Left forelimb (tissue), 1 donor: ENCODE data around the gene MAP3K14.

ENCODE experiments used
- DNase-seq: peaks from one replicate; pipeline ENCODE4 v3.0.0-alpha.2; 2018; ENCODE audit warnings: low spot score

The MAP3K14 gene

DNA sequence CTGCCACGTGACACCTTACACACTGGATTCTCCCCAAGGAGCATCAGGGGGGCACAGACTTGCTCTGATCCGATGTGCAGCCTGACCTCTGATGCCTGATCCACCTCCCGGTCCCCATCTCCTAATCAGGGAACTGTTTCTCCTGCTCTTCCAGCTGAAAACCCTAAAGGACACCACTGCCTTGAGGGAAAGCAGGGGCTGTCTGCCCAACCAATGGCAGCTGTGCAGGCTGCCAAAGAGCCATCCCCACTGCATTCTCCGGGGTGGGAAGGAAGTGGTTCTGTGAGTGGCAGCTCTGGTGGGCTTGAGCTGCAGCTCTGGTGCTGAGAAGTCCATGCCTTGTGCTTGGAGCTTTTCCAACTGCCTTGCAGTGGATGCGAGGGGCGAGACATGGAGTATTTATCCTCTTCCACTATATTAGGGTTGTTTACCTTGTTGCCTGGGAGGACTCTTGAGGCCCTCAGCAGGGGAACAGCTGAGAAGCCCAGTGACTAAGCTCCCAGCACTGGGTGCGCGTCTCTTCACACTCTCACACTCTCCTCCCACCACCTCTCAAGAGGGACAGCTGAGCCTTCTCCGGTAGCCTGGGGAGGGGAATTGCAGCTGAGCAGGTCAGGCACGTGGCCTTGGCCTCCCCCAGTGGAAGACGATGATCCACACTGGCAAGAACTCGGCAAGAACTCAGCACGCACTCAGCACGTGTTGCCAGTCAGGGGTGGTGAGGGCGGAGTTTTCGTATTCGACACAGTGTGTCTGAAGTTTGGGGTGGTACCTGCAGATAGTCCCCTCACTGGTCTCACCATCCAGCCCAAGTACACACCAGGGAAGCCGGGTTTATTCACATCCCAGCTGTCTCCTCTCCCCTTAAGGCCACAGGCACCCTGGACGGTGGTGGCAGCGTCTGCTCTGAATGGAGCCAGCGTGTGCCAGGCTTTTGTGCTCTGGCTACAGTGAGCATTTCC is 33.9 kb downstream of the MAP3K14 start:
- no peak for DNase-seq

DNA sequence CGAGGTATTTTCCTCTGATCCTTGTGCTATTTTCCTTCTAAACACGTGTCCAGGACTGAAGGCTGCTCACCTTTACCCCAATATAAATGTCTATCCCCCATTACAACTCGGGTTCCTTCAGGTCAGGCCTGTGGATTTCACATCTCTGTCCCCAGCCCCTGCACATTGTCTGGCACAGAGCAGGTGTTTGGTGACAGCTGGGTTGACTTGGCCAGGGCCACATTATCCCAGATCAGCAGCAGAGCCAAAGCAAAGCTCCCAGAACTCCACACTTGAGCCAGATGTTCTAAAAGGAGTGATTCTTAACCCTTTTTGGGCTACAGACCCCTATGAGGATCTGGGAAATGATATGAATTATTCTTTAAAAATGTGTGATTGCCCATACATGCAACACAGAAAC is 36.9 kb downstream of the MAP3K14 start:
- no peak for DNase-seq

- DNase-seq: no peak
Observed at GRCh38 chr17:45277992-45278391, 38.8 kb downstream of the MAP3K14 start.

DNA sequence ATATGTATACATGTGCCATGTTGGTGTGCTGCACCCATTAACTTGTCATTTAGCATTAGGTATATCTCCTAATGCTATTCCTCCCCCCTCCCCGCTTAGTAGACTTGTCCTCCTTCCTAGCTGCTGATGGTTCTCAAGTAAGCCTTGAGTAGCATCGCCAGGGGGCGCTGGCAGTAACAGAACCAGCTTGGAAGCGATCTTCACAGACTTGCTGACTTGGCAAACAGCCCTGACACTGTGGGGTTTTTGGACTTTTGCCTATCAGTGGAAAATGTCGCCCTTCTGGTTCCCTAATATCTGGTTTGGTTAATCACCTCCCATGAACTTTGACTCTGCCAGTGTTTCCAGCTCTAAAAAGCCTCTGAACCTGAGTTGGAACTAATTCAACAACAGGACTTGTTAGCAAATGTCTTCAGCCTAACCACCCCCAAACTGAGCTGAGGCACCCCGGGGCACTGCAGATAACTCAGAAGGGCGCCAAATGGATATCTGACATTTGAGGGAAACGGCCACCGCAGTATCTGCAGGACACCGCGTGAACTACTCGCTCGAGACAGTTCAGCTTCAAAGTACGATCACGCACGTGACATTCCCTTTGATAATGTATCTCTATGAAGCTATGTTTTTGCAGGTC is 39.5 kb downstream of the MAP3K14 start:
- peak; percentile 86 for DNase-seq

DNA sequence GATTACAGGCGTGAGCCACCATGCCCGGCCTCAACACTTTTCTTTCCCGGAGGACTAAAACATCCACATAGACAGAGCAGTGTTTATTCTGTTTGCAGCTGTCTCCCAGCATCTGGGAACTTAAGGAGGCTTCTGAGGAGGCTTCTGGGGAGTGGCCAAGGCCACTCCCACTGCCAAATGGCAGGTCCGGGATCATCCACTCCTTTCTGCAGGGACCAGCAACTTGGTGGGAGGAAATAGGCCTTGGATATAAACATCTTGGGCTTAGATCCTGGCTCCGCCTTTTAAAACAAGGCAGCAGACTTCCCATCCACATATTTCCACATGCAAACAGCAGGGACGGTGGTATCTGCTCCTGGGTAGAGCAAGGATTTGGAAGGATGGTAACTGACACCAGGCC is 40.8 kb downstream of the MAP3K14 start:
- DNase-seq: no peak

GRCh38 chr17:45274033-45274432 is 42.8 kb downstream of the MAP3K14 start:
- no peak for DNase-seq

DNA sequence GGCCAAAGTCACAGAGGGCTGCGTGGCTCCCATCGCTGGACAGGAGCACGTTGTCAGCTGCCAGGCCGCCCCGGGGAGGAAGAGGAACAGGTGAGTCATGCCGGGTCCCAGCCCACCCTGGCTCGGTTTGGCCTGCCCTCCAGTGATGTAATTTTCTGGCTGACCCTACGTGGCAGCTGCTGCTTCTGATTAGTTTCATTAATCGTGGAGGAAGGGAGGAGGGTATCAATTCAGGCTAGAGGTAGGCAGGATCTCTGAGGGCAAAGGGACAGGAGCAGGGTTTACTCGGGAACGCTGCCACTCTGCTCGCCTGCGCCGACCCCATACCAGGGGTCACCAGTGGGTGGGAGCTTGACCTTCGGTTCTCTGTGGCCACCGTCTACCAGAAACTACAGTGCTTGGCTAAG is 43.3 kb downstream of the MAP3K14 start:
- no peak for DNase-seq

GRCh38 chr17:45271603-45272002 is 45.2 kb downstream of the MAP3K14 start:
- DNase-seq: no peak

DNA sequence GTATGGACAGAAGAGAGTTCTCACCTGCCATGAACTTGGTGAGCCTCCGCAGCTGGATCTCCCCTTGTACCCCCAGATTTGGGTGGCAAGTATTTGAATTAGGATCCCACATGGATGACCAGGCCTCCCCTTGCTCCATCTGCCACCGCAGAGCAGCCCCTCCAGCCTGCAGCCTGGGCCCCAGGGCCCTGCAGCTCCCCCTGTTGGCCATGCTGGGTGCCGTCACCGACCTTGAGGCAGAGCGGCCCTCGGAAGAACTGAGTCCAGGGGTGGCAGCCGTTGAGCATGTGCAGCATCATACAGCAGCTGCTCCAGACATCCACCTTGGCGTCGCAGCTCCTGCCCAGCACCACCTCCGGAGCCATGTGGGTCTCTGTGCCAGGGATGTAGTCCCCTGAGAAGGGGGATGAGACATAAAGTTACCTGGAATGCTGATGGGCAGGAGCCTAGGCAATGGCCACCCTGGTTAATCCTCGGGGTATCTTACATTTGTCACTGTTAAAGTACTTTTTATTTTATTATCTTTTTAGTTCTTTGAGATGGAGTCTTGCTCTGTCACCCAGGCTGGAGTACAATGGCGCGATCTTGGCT is 45.9 kb downstream of the MAP3K14 start:
- DNase-seq: no peak

GRCh38 chr17:45269912-45270311 is 46.9 kb downstream of the MAP3K14 start:
- DNase-seq: no peak

- no peak for DNase-seq
Observed at GRCh38 chr17:45267436-45268055, 49.3 kb downstream of the MAP3K14 start.

DNA sequence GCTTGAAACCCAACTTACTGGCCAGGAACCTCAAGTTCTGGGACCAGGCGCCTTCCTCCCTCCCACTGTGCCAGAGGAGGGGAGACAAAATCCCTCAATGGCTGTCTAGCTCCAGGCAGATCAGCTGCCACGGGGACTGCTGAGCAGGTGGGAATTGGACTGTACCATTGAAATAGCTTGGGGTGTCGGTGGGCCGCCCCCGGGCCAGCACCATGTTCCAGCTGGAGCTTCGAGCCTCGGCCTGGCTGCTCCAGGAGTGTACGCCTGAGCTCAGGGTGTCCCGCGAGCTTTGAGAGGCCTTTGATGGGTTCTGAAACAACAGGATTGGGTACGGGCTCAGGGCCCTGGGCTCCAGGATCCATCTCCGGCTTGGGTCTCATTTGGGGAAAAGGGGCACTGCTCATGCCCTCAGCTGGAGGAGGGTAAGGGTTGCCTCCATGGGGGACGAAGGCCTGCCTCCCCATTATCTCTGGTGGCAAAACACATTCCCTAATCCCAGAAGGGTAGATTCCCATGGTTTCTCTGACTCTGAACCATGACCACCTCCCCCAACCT is 50.4 kb downstream of the MAP3K14 start:
- no peak for DNase-seq

DNA sequence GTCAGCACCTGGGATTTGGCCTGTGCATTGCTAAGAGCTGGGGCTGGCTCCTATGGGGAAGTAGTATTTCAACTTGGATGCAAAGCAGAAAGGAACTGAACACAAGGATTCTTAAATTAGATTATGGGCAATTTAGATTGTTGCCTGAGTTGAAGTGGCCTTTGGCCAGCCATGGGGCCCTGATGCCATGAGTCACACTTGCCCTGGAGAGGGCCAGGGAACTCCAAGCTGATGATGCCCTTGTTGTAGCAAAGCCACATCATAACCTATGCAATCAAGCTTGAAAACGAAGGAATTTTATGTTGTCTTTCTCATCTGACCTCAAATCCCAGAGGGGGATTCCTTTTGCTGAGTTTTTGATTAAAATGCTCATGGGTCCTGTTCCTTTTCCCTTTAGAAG is 51.0 kb downstream of the MAP3K14 start:
- no peak for DNase-seq

DNA sequence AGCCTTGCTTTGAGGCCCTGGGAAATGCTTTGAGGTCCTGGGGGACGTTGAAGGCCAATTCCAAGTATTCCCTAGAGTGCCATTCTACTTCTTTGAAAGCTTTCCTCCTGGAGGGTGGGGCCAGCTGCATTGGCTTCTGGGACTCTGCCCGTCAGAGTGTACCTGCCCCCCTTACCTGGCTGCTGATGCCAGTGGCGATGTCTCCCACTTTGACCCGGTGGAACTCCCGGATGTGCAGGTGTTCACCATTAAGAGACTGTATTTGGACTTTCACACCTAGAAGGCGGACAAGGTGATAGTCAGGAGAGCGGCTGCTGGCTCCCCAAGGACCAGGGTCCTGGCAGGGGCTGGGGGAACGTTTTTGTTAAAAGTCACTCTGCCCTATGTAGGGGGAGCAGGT is 51.8 kb downstream of the MAP3K14 start:
- DNase-seq: no peak

DNA sequence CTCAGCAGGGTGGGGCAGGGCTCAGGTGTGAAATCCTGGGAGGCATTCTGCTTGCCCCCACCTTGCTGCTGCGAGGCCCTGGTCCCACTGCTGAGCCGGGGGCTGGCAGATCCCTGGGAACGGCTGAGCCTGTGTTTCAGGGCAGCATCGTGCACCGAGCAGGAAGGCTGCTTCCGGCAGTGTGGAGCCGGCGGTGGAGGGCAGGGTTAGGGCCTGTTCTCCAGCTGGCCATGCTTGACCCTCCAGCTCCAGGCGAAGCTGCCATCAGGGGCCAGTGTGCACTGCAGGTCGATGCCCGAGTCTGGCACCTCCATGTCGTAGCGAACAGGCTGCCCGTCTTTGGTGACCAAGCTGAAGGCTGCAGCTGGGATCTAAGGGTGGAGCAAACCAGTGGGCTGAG is 52.4 kb downstream of the MAP3K14 start:
- no peak for DNase-seq

GRCh38 chr17:45263477-45263860 is 53.4 kb downstream of the MAP3K14 start:
- no peak for DNase-seq

GRCh38 chr17:45262516-45263476 is 54.0 kb downstream of the MAP3K14 start:
- DNase-seq: no peak

DNA sequence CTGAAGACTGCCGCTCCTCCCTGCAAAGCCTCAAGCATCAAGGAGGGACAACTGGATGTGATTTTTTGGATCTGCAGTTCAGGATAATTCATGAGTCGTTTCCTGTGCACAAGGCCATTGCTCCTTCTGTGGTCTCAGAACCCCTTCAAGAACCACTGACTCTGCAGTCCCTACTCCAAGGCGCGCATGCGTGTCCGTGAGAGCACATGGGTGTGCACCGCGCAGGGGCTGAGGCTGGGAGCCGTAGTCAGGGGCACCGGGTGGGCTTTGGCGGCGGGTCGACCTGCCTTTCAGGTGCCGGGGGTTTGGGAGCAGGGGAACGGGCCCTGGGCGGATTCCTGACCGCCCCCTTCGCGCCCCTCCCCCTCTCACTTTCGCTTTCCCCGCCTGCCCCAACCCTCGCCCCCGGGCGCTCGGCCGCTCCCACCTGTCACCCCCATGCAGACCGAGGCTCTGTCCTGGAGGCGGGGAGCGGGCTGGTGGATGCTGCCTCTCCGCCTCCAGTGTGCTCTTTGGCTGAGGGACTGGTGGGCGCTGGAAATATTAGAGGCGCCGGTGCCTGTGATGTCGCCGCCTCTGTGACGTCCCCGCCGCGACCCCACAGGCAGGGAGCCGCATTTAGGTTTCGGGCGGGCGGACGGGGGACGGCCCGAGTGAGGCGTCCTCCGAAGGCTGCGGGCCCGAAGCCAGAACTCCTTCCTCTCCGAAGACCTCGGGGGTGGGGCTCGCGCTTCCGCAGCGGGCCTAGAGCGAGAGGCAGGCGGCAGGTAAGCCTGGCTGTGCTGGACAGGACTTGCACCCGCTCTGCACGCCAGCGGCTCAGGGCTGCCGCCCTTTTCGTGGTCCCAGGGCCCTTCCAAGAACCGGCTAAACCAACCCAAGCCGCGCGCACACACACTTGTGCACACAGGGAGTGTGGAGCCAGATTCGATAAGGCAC is 55.0 kb downstream of the MAP3K14 start, which contains the start of gene SPATA32:
TSS of gene SPATA32 (minus strand) at position 518 of the 939 bp plus-strand sequence. CDS start at position 440, 78 bp downstream.
- no peak for DNase-seq

GRCh38 chr17:45260204-45260783 is 56.5 kb downstream of the MAP3K14 start:
- no peak for DNase-seq
